Osteoblast (primary cell): ENCODE data around the gene PSMA6. TPM values are rescaled to one million over a fixed set of nuclear protein-coding genes. Genes with fewer than 3 reads are reported as not detected.

Experiments
- DNase-seq: peaks from one replicate; pipeline ENCODE4 v3.0.0; 2011; ENCODE audit warnings: low spot score, mixed read lengths; ENCODE audit not compliant: insufficient read length; ENCODE audit errors: missing footprints
- H2AFZ ChIP-seq: 2 replicates; pipeline ENCODE4 v1.6.0; 2011; ENCODE audit warnings: mild to moderate bottlenecking, low read length
- H3K27ac ChIP-seq: 2 replicates; pipeline ENCODE4 v1.5.1; 2011; ENCODE audit warnings: mild to moderate bottlenecking, low read depth, low read length, moderate library complexity
- H3K27me3 ChIP-seq: 2 replicates; pipeline ENCODE4 v1.6.0; 2012; ENCODE audit warnings: mild to moderate bottlenecking, control low read depth, inconsistent platforms, low read length, moderate library complexity; ENCODE audit not compliant: insufficient read depth
- H3K36me3 ChIP-seq: 2 replicates; pipeline ENCODE4 v1.5.1; 2011; ENCODE audit warnings: mild to moderate bottlenecking, low read length, control low read depth, moderate library complexity; ENCODE audit not compliant: insufficient read depth
- H3K4me1 ChIP-seq: 2 replicates; pipeline ENCODE4 v1.5.1; 2011; ENCODE audit warnings: mild to moderate bottlenecking, low read length, control low read depth, moderate library complexity; ENCODE audit not compliant: insufficient read depth
- H3K4me2 ChIP-seq: 2 replicates; pipeline ENCODE4 v1.6.0; 2011; ENCODE audit warnings: mild to moderate bottlenecking, low read length; ENCODE audit not compliant: insufficient read depth
- H3K4me3 ChIP-seq: fragments of 200-600 bp; sonication (generic); 3 replicates; pipeline ENCODE4 v1.5.1; 2012; ENCODE audit warnings: mild to moderate bottlenecking, low read length, inconsistent platforms; ENCODE audit not compliant: insufficient read depth
- H3K79me2 ChIP-seq: 2 replicates; pipeline ENCODE4 v1.6.0; 2012; ENCODE audit warnings: mild to moderate bottlenecking, low read length, control low read depth, inconsistent platforms; ENCODE audit not compliant: insufficient read depth
- H3K9me3 ChIP-seq: 2 replicates; pipeline ENCODE4 v1.5.1; 2011; ENCODE audit warnings: low read depth, low read length, control low read depth
- H4K20me1 ChIP-seq: 2 replicates; pipeline ENCODE4 v1.6.0; 2012; ENCODE audit warnings: mild to moderate bottlenecking, low read length, control low read depth; ENCODE audit not compliant: insufficient read depth
- total RNA-seq: library from RNA; depleted of rRNA; stranded (reverse); fragments of >200 nt; gene quantifications from 2 replicates; pipeline ENCODE4 v1.2.3, GENCODE V29; 2012
- TF ChIP-seq, protein P1 (sequence below): IDR thresholded peaks from 2 replicates; pipeline ENCODE4 v1.5.1; 2011; ENCODE audit warnings: mild to moderate bottlenecking, low read depth, low read length, moderate library complexity; ENCODE audit errors: extremely low read depth

PSMA6 gene
- total RNA-seq, 1 donor, result 170 TPM

GRCh38 chr14:35245051-35245450 lies 47.1 kb upstream of the PSMA6 start:
- no peak overlapping the region for H3K4me3 ChIP-seq
- no peak overlapping the region for H3K4me2 ChIP-seq
- DNase-seq, result no peak
- H3K4me1 ChIP-seq, result no peaks in the 10 kb centered on the region
- no peak overlapping the region for H2AFZ ChIP-seq
- no peak overlapping the region for H3K27ac ChIP-seq
- no peaks in the 10 kb centered on the region for H3K27me3 ChIP-seq
- TF ChIP-seq, protein P1, sequence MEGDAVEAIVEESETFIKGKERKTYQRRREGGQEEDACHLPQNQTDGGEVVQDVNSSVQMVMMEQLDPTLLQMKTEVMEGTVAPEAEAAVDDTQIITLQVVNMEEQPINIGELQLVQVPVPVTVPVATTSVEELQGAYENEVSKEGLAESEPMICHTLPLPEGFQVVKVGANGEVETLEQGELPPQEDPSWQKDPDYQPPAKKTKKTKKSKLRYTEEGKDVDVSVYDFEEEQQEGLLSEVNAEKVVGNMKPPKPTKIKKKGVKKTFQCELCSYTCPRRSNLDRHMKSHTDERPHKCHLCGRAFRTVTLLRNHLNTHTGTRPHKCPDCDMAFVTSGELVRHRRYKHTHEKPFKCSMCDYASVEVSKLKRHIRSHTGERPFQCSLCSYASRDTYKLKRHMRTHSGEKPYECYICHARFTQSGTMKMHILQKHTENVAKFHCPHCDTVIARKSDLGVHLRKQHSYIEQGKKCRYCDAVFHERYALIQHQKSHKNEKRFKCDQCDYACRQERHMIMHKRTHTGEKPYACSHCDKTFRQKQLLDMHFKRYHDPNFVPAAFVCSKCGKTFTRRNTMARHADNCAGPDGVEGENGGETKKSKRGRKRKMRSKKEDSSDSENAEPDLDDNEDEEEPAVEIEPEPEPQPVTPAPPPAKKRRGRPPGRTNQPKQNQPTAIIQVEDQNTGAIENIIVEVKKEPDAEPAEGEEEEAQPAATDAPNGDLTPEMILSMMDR, result no peak
- H3K9me3 ChIP-seq, result no peaks in the 10 kb centered on the region
- no peaks in the 10 kb centered on the region for H3K36me3 ChIP-seq
- H4K20me1 ChIP-seq, result peaks cover 2% of the 10 kb centered on the region
- no peaks in the 10 kb centered on the region for H3K79me2 ChIP-seq

DNA sequence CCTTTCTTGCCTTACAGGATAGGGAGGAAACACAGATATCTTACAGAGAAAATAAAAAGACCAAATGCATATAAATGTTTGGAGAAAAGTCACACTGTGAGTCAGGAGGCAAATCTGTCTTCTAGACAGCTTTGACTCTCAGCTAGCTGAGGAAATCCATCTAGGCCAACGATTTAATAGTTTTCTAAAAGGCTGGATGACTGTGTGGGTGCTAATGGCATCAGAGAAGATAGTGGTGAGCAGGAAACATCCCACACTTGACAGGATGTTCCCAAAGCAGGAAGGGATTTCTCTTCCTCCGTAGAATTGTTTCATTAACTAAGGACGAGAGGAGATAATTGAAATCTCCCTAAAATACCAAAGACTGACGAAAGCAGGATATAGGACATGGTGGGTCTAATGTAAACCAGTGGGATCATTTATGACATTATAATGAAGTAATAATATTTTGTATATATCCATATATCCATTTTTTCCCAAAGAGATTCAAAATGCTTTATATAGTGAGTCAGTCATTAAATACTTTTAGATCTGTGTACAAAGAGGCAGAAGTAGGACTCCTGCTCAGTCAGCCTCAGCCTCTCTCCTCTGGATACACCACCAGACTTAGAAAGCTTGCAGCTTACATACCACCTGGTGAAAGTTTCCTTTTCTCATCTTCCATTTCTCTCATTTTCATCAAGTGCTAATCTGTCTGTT lies 44.3 kb upstream of the PSMA6 start:
- TF ChIP-seq, protein P1, result no peak
- Histone ChIP-seq H3K4me1 (no peaks in the 10 kb centered on the region), H2AFZ (no peak overlapping the region), H3K27me3 (no peaks in the 10 kb centered on the region), H4K20me1 (peaks cover 2% of the 10 kb centered on the region), H3K9me3 (no peaks in the 10 kb centered on the region), H3K4me3 (no peak overlapping the region), H3K36me3 (no peaks in the 10 kb centered on the region), H3K79me2 (no peaks in the 10 kb centered on the region), H3K27ac (no peak overlapping the region), H3K4me2 (no peak overlapping the region)
- DNase-seq, result no peak

GRCh38 chr14:35248476-35248788 lies 43.8 kb upstream of the PSMA6 start:
- Histone ChIP-seq H3K4me2 (no peak overlapping the region), H3K4me3 (no peak overlapping the region), H3K4me1 (no peaks in the 10 kb centered on the region), H3K36me3 (no peaks in the 10 kb centered on the region), H3K27ac (no peak overlapping the region), H3K79me2 (no peaks in the 10 kb centered on the region), H2AFZ (no peak overlapping the region), H3K9me3 (no peaks in the 10 kb centered on the region), H3K27me3 (no peaks in the 10 kb centered on the region), H4K20me1 (peaks cover 2% of the 10 kb centered on the region)
- TF ChIP-seq, protein P1, result no peak
- DNase-seq, result no peak

- H3K9me3 ChIP-seq, result no peaks in the 10 kb centered on the region
- no peaks in the 10 kb centered on the region for H3K79me2 ChIP-seq
- H3K27me3 ChIP-seq, result no peaks in the 10 kb centered on the region
- no peaks in the 10 kb centered on the region for H3K36me3 ChIP-seq
- TF ChIP-seq, protein P1, result no peak
- peaks cover 2% of the 10 kb centered on the region for H4K20me1 ChIP-seq
- no peak for DNase-seq
- H3K4me1 ChIP-seq, result no peaks in the 10 kb centered on the region
- no peak overlapping the region for H2AFZ ChIP-seq
- no peak overlapping the region for H3K4me3 ChIP-seq
- no peak overlapping the region for H3K27ac ChIP-seq
- no peak overlapping the region for H3K4me2 ChIP-seq
Observed at GRCh38 chr14:35250319-35250718, 41.9 kb upstream of the PSMA6 start.
